CD14-positive monocyte (primary cell): Measurements from ENCODE around the gene RHPN2. TPM values are rescaled to one million over a fixed set of nuclear protein-coding genes. Genes with fewer than 3 reads are reported as not detected.

Experiments used
- DNase-seq, 3 donors: peaks; one replicate each; pipeline ENCODE4 v3.0.0-alpha.2; 2011 to 2022
- H2AFZ ChIP-seq: 2 replicates; pipeline ENCODE4 v1.6.0; 2012; ENCODE audit warnings: mild to moderate bottlenecking, low read depth, low read length, inconsistent platforms; ENCODE audit not compliant: insufficient read depth, poor library complexity, severe bottlenecking
- H3K27ac ChIP-seq, 2 donors: 1 replicate in 1 of 2; 2 replicates in 1 of 2; pipeline ENCODE4 v1.5.1; 2012 to 2013; ENCODE audit warnings: low read length in 2 of 2, control low read depth in 1 of 2, inconsistent platforms in 1 of 2, low read depth in 1 of 2, mild to moderate bottlenecking in 1 of 2
- H3K27me3 ChIP-seq, 2 donors: one replicate each; pipeline versions ENCODE4 v1.6.0 to v1.6.1; 2011 to 2013; ENCODE audit warnings: low read length in 2 of 2; ENCODE audit not compliant: control insufficient read depth in 2 of 2, insufficient read depth in 2 of 2
- H3K36me3 ChIP-seq, 2 donors: replicated peaks in 1 of 2; 1 replicate in 1 of 2; 2 replicates in 1 of 2; pipeline versions ENCODE4 v1.5.1 to v1.6.1; 2012 to 2013; ENCODE audit warnings: low read length in 2 of 2, control low read depth in 1 of 2, inconsistent platforms in 1 of 2, mild to moderate bottlenecking in 1 of 2; ENCODE audit not compliant: insufficient read depth in 2 of 2, control insufficient read depth in 1 of 2
- H3K4me1 ChIP-seq, 2 donors: 1 replicate in 1 of 2; 2 replicates in 1 of 2; pipeline versions ENCODE4 v1.5.1 to v1.6.1; 2012 to 2013; ENCODE audit warnings: low read length in 2 of 2, control low read depth in 1 of 2, inconsistent platforms in 1 of 2, mild to moderate bottlenecking in 1 of 2, moderate library complexity in 1 of 2; ENCODE audit not compliant: insufficient read depth in 2 of 2, control insufficient read depth in 1 of 2
- H3K4me2 ChIP-seq: replicated peaks from 2 replicates; pipeline ENCODE3; 2012; ENCODE audit warnings: low read length, moderate library complexity, mild to moderate bottlenecking; ENCODE audit not compliant: poor library complexity, severe bottlenecking; ENCODE audit errors: extremely low read depth
- H3K4me3 ChIP-seq, 3 experiments: fragments of 200-600 bp in 1 of 3; sonication (generic) in 1 of 3; replicated peaks in 1 of 3; 1 replicate in 2 of 3; 2 replicates in 1 of 3; pipeline ENCODE4 v1.5.1; 2011 to 2013; ENCODE audit warnings: low read length in 3 of 3, mild to moderate bottlenecking in 3 of 3, control low read depth in 2 of 3, low read depth in 2 of 3, inconsistent platforms in 1 of 3, moderate library complexity in 1 of 3
- H3K79me2 ChIP-seq: 2 replicates; pipeline ENCODE4 v1.6.0; 2012; ENCODE audit warnings: mild to moderate bottlenecking, control low read depth, inconsistent platforms, low read length, moderate library complexity; ENCODE audit not compliant: insufficient read depth
- H3K9ac ChIP-seq: 2 replicates; pipeline ENCODE4 v1.6.0; 2017; ENCODE audit warnings: low read length, mild to moderate bottlenecking; ENCODE audit not compliant: insufficient read depth, poor library complexity, severe bottlenecking
- H3K9me3 ChIP-seq, 2 donors: replicated peaks in 1 of 2; 1 replicate in 1 of 2; 2 replicates in 1 of 2; pipeline versions ENCODE4 v1.5.1 to v1.6.1; 2012 to 2013; ENCODE audit warnings: low read length in 2 of 2, control low read depth in 1 of 2; ENCODE audit not compliant: control insufficient read depth in 1 of 2, insufficient read depth in 1 of 2
- H4K20me1 ChIP-seq: 2 replicates; pipeline ENCODE4 v1.6.0; 2012; ENCODE audit warnings: mild to moderate bottlenecking, low read length, control low read depth, moderate library complexity; ENCODE audit not compliant: insufficient read depth
- H3K27ac Mint-ChIP-seq, 7 donors: one replicate each; pipeline ENCODE4 v1.8.0; 2020; ENCODE audit warnings: mild to moderate bottlenecking in 7 of 7, mixed read lengths in 7 of 7, moderate library complexity in 6 of 7, inconsistent platforms in 2 of 7
- H3K27me3 Mint-ChIP-seq, 3 donors: one replicate each; pipeline ENCODE4 v1.8.0; 2021 to 2022; ENCODE audit warnings: low read depth in 3 of 3, mild to moderate bottlenecking in 3 of 3, mixed read lengths in 3 of 3, moderate library complexity in 3 of 3, inconsistent platforms in 1 of 3
- H3K36me3 Mint-ChIP-seq, 2 donors: one replicate each; pipeline ENCODE4 v1.8.0; 2020; ENCODE audit warnings: mixed read lengths in 2 of 2, inconsistent platforms in 1 of 2, mild to moderate bottlenecking in 1 of 2
- H3K4me1 Mint-ChIP-seq: one replicate; pipeline ENCODE4 v1.8.0; 2020; ENCODE audit warnings: mild to moderate bottlenecking, mixed read lengths
- H3K4me3 Mint-ChIP-seq, 2 donors: one replicate each; pipeline ENCODE4 v1.8.0; 2020; ENCODE audit warnings: mild to moderate bottlenecking in 2 of 2, mixed read lengths in 2 of 2, moderate library complexity in 1 of 2
- H3K9me3 Mint-ChIP-seq, 7 donors: one replicate each; pipeline ENCODE4 v1.8.0; 2020 to 2022; ENCODE audit warnings: mixed read lengths in 7 of 7, mild to moderate bottlenecking in 6 of 7, moderate library complexity in 6 of 7, inconsistent platforms in 2 of 7
- CTCF ChIP-seq: fragments of 200-600 bp; IDR thresholded peaks from one replicate; pipeline ENCODE4 v1.8.0; 2022; ENCODE audit warnings: antibody characterized with exemption, mild to moderate bottlenecking
- WGBS: methylation state at CpG from one replicate; pipeline ENCODE4 v1.1.5; 2013; ENCODE audit warnings: missing lambda C conversion rate; ENCODE audit not compliant: insufficient coverage; 5-methylcytosine and 5-hydroxymethylcytosine counted together
- intact Hi-C, 2 donors: fragments of 100-400 bp; cut with micrococcal nuclease; formaldehyde crosslinking; loops; one replicate each; pipeline versions ENCODE4 v1.15.0 to v1.15.1; 2023
- polyA plus RNA-seq, 3 donors: library from polyadenylated mRNA; depleted of rRNA in 1 of 3; unstranded in 2 of 3; stranded (reverse) in 1 of 3; fragments of 300-500 nt in 2 of 3; fragments of >200 nt in 1 of 3; fragmentation: Illumina TruSeq in 2 of 3; gene quantifications; 1 replicate in 2 of 3; 2 replicates in 1 of 3; pipeline ENCODE4 v1.2.3, GENCODE V29; 2012 to 2021

Gene RHPN2
- polyA plus RNA-seq, 3 donors, result 0.16 to 0.93 (median 0.51) TPM

GRCh38 chr19:33085570-33086128, 21.0 kb upstream of the RHPN2 start:
- H3K4me1 ChIP-seq, result peaks cover 10 to 18% of the 10 kb centered on the region in 2 donors

More at GRCh38 chr19:33085570-33086128, 21.0 kb upstream of the RHPN2 start:
- Mint-ChIP-seq H3K27ac (peak overlapping the region in 1 of 7 donors; percentile 49), H3K27me3 (peaks cover 0 to 6% (median 2%) of the 10 kb centered on the region in 3 donors), H3K36me3 (peaks cover 20 to 37% of the 10 kb centered on the region in 2 donors), H3K9me3 (no peaks in the 10 kb centered on the region), H3K4me1 (peaks cover 16% of the 10 kb centered on the region), H3K4me3 (no peak overlapping the region)
- Histone ChIP-seq H3K9ac (no peak overlapping the region), H3K27ac (no peak overlapping the region), H3K9me3 (no peaks in the 10 kb centered on the region), H3K27me3 (no peaks in the 10 kb centered on the region), H3K4me3 (no peak overlapping the region), H3K4me2 (no peak overlapping the region), H2AFZ (no peak overlapping the region), H3K36me3 (peaks cover 24 to 37% of the 10 kb centered on the region in 2 donors), H3K79me2 (peaks cover 17% of the 10 kb centered on the region), H4K20me1 (no peaks in the 10 kb centered on the region)
- intact Hi-C loops, result loop anchor here in 1 of 2 donors (10.0 kb wide), 1 partner anchor 111 kb away; the partner anchor contains the start of genes CEP89 and FAAP24
- 97% methylated on average over 3 of the region's 3 CpGs for WGBS
- no peak for DNase-seq
- TF ChIP-seq CTCF, result no peak
